HL-60 (cell line): ENCODE results near the gene PLAU.

Experiments used
- GABPA ChIP-seq: IDR thresholded peaks from 2 replicates; pipeline ENCODE4 v1.6.1; 2012; ENCODE audit warnings: low read depth
- POLR2AphosphoS5 ChIP-seq: IDR thresholded peaks from 2 replicates; pipeline ENCODE4 v1.6.1; 2012; ENCODE audit warnings: low read depth
- SPI1 ChIP-seq: IDR thresholded peaks from 2 replicates; pipeline ENCODE4 v1.6.1; 2012; ENCODE audit warnings: low read depth, mild to moderate bottlenecking, borderline replicate concordance
- TF ChIP-seq, protein P1 (sequence below): IDR thresholded peaks from one replicate; pipeline ENCODE4 v1.5.1; 2011; ENCODE audit warnings: low read length, control low read depth, inconsistent platforms; ENCODE audit not compliant: insufficient read depth
- TF ChIP-seq, protein P2 (sequence below): IDR thresholded peaks from 2 replicates; pipeline ENCODE4 v1.6.1; 2012; ENCODE audit warnings: low read depth; ENCODE audit not compliant: insufficient replicate concordance

DNA sequence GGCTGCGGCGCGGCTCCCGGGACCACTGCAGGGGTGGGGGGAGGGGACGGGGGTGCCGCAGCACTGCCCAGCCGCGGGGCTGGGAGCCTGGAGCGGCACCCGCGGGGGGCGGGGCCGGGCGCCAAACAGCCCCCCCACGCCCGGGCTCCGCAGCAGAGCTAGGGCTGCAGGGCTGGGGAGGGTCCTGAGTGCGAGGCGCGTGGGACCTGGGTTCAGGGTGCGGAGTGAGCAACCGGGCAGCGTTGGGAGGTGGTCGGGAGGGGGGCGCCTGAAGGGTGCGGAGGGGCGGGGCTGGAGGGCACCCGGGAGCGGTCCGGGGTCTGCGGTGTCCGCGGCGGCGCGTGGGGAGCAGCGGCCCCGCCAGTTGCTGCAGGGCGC, 37.1 kb upstream of the PLAU start:
- TF ChIP-seq, protein P1, sequence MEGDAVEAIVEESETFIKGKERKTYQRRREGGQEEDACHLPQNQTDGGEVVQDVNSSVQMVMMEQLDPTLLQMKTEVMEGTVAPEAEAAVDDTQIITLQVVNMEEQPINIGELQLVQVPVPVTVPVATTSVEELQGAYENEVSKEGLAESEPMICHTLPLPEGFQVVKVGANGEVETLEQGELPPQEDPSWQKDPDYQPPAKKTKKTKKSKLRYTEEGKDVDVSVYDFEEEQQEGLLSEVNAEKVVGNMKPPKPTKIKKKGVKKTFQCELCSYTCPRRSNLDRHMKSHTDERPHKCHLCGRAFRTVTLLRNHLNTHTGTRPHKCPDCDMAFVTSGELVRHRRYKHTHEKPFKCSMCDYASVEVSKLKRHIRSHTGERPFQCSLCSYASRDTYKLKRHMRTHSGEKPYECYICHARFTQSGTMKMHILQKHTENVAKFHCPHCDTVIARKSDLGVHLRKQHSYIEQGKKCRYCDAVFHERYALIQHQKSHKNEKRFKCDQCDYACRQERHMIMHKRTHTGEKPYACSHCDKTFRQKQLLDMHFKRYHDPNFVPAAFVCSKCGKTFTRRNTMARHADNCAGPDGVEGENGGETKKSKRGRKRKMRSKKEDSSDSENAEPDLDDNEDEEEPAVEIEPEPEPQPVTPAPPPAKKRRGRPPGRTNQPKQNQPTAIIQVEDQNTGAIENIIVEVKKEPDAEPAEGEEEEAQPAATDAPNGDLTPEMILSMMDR, result no peak
- TF ChIP-seq POLR2AphosphoS5, result no peak
- TF ChIP-seq SPI1, result no peak
- no peak for TF ChIP-seq GABPA
- TF ChIP-seq, protein P2, sequence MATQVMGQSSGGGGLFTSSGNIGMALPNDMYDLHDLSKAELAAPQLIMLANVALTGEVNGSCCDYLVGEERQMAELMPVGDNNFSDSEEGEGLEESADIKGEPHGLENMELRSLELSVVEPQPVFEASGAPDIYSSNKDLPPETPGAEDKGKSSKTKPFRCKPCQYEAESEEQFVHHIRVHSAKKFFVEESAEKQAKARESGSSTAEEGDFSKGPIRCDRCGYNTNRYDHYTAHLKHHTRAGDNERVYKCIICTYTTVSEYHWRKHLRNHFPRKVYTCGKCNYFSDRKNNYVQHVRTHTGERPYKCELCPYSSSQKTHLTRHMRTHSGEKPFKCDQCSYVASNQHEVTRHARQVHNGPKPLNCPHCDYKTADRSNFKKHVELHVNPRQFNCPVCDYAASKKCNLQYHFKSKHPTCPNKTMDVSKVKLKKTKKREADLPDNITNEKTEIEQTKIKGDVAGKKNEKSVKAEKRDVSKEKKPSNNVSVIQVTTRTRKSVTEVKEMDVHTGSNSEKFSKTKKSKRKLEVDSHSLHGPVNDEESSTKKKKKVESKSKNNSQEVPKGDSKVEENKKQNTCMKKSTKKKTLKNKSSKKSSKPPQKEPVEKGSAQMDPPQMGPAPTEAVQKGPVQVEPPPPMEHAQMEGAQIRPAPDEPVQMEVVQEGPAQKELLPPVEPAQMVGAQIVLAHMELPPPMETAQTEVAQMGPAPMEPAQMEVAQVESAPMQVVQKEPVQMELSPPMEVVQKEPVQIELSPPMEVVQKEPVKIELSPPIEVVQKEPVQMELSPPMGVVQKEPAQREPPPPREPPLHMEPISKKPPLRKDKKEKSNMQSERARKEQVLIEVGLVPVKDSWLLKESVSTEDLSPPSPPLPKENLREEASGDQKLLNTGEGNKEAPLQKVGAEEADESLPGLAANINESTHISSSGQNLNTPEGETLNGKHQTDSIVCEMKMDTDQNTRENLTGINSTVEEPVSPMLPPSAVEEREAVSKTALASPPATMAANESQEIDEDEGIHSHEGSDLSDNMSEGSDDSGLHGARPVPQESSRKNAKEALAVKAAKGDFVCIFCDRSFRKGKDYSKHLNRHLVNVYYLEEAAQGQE, result no peak
